22Rv1 (cell line): ENCODE measurements around the gene ATP8A1.

Source experiments
- H3K27ac ChIP-seq: fragments of 450-650 bp; 2 replicates; pipeline ENCODE4 v1.5.1; 2017
- CTCF ChIP-seq: fragments of 450-650 bp; IDR thresholded peaks from 2 replicates; pipeline ENCODE4 v1.5.1; 2017; ENCODE audit warnings: mild to moderate bottlenecking
- ZFX ChIP-seq: fragments of 450-650 bp; IDR thresholded peaks from 2 replicates; pipeline ENCODE4 v1.6.1; 2017; ENCODE audit warnings: antibody characterized with exemption, borderline replicate concordance

The ATP8A1 gene

DNA sequence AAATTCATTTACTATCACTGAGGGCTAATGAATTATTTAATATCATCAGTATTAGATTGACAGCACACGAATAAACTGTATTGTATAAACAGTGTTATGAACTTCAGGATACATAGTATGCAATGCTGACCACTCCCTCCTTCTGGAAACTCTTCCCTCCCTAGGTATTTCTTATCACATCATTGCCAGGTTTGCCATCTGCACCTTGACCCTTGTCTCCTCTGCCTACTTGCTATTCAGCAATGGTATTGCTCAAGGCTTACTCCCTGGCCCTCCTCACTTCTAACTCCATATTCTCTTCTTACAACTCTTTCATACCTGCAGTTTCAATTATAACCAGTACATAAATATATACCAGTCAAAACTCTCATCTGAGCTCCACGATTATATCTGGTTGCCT lies 38.9 kb downstream of the ATP8A1 start:
- no peak overlapping the region for H3K27ac ChIP-seq
- no peak for TF ChIP-seq CTCF
- no peak for TF ChIP-seq ZFX

GRCh38 chr4:42617030-42617429 lies 39.9 kb downstream of the ATP8A1 start:
- no peak for TF ChIP-seq ZFX
- TF ChIP-seq CTCF, result no peak

DNA sequence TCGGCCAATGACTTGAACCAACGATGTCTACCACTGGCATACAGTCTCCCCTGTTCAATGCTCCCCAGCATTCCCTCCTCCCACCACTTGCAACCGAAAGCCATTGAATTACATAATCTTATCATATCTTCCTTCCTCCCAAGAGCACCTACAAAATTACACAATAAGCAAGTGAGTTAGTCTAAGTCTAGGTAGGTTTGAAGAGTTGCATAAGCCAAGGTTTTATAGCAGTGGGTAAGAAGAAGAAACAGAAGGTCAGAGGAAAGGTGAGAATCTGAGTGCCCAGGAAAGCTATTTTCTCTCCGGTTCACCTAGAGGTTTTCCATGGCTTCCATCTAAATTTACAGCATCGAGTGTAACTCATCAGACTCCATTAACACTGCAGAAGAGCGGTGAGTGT lies 40.3 kb downstream of the ATP8A1 start:
- no peak for TF ChIP-seq ZFX
- no peak for TF ChIP-seq CTCF

More at GRCh38 chr4:42617030-42617429, 39.9 kb downstream of the ATP8A1 start:
- H3K27ac ChIP-seq, result no peak overlapping the region

GRCh38 chr4:42615131-42615763 lies 41.7 kb downstream of the ATP8A1 start:
- no peak for TF ChIP-seq CTCF
- TF ChIP-seq ZFX, result no peak
- H3K27ac ChIP-seq, result no peak overlapping the region

More for the DNA sequence above, 40.3 kb downstream of the ATP8A1 start:
- no peak overlapping the region for H3K27ac ChIP-seq

- TF ChIP-seq CTCF, result no peak
Measured at GRCh38 chr4:42612898-42613297, 44.0 kb downstream of the ATP8A1 start.

DNA sequence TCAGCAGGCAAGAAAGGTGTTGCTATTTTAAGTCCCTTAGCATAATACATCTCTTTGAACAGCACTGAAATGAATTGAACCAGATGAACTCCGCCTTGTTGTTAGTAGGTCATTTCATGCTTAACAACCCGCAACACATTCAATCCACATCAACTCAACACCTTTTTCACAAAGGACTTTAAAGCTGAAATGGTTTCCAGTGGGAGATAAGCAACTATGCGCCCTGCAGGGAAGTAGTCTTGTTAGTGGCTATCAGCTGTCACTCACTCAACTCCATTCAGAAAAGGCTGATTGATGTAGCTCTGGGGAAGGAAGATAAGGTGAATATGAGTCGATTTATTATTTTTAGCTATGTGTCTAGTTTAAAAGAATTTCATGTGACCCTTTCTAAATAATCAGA lies 46.0 kb downstream of the ATP8A1 start:
- no peak for TF ChIP-seq CTCF
- no peak for TF ChIP-seq ZFX
- H3K27ac ChIP-seq, result no peak overlapping the region

More at GRCh38 chr4:42612898-42613297, 44.0 kb downstream of the ATP8A1 start:
- no peak overlapping the region for H3K27ac ChIP-seq

GRCh38 chr4:42609051-42609450 lies 47.9 kb downstream of the ATP8A1 start:
- no peak overlapping the region for H3K27ac ChIP-seq
- TF ChIP-seq ZFX (no peak), CTCF (no peak)
